Epithelial cell of proximal tubule (primary cell): ENCODE results near the gene NARS2. TPM values are rescaled to one million over a fixed set of nuclear protein-coding genes. Genes with fewer than 3 reads are reported as not detected.
"Not testable (repeated sequence)": the region's sequence is repeated elsewhere in the genome, so short reads cannot be mapped to it uniquely, and the experiment has no call there.

Experiments
- DNase-seq: peaks from one replicate; pipeline ENCODE4 v3.0.0-alpha.2; 2011; ENCODE audit warnings: low read depth
- H3K4me3 ChIP-seq: 2 replicates; pipeline ENCODE4 v1.5.1; 2011; ENCODE audit warnings: low read depth, mild to moderate bottlenecking, low read length
- CTCF ChIP-seq: conservative IDR thresholded peaks from 2 replicates; pipeline ENCODE4 v1.5.1; 2012; ENCODE audit warnings: low read depth, mild to moderate bottlenecking, low read length
- total RNA-seq: library from RNA; depleted of rRNA; stranded (reverse); fragments of >200 nt; gene quantifications from 2 replicates; pipeline ENCODE4 v1.2.3, GENCODE V29; 2015

The NARS2 gene
- total RNA-seq, 1 donor from 2014 or later: 28.4 TPM

GRCh38 chr11:78607696-78608095, 33.0 kb upstream of the NARS2 start:
- no peak for TF ChIP-seq CTCF
- no peak for DNase-seq

GRCh38 chr11:78606667-78607066, 32.0 kb upstream of the NARS2 start:
- H3K4me3 ChIP-seq: no peak overlapping the region
- TF ChIP-seq CTCF: no peak
- DNase-seq: no peak

More at GRCh38 chr11:78607696-78608095, 33.0 kb upstream of the NARS2 start:
- H3K4me3 ChIP-seq: no peak overlapping the region

GRCh38 chr11:78605296-78605695, 30.6 kb upstream of the NARS2 start:
- no peak for DNase-seq
- no peak for TF ChIP-seq CTCF
- H3K4me3 ChIP-seq: no peak overlapping the region

GRCh38 chr11:78603792-78604191, 29.1 kb upstream of the NARS2 start:
- DNase-seq: no peak

GRCh38 chr11:78602771-78603170, 28.1 kb upstream of the NARS2 start:
- H3K4me3 ChIP-seq, DNase-seq: not testable (repeated sequence)

More at GRCh38 chr11:78603792-78604191, 29.1 kb upstream of the NARS2 start:
- TF ChIP-seq CTCF: no peak
- no peak overlapping the region for H3K4me3 ChIP-seq

GRCh38 chr11:78601066-78601465, 26.4 kb upstream of the NARS2 start:
- DNase-seq: not testable (repeated sequence)

GRCh38 chr11:78597579-78597978, 22.9 kb upstream of the NARS2 start:
- not testable (repeated sequence) for DNase-seq, H3K4me3 ChIP-seq

More at GRCh38 chr11:78601066-78601465, 26.4 kb upstream of the NARS2 start:
- not testable (repeated sequence) for H3K4me3 ChIP-seq

GRCh38 chr11:78595436-78596130, 20.9 kb upstream of the NARS2 start:
- DNase-seq: no peak
- no peak for TF ChIP-seq CTCF
- no peak overlapping the region for H3K4me3 ChIP-seq

- no peak for DNase-seq
- no peak for TF ChIP-seq CTCF
- no peak overlapping the region for H3K4me3 ChIP-seq
Observed at GRCh38 chr11:78594814-78595213, 20.1 kb upstream of the NARS2 start.
